OCI-M2 (cell line): ENCODE measurements around the gene SLC35E2B.
"Not testable (repeated sequence)": the region's sequence is repeated elsewhere in the genome, so short reads cannot be mapped to it uniquely, and the experiment has no call there.

Source experiments
- DNase-seq: peaks from one replicate; lab custom pipeline; 2025; ENCODE audit not compliant: unreplicated experiment; lab: John Stamatoyannopoulos, UW

Gene SLC35E2B

DNA sequence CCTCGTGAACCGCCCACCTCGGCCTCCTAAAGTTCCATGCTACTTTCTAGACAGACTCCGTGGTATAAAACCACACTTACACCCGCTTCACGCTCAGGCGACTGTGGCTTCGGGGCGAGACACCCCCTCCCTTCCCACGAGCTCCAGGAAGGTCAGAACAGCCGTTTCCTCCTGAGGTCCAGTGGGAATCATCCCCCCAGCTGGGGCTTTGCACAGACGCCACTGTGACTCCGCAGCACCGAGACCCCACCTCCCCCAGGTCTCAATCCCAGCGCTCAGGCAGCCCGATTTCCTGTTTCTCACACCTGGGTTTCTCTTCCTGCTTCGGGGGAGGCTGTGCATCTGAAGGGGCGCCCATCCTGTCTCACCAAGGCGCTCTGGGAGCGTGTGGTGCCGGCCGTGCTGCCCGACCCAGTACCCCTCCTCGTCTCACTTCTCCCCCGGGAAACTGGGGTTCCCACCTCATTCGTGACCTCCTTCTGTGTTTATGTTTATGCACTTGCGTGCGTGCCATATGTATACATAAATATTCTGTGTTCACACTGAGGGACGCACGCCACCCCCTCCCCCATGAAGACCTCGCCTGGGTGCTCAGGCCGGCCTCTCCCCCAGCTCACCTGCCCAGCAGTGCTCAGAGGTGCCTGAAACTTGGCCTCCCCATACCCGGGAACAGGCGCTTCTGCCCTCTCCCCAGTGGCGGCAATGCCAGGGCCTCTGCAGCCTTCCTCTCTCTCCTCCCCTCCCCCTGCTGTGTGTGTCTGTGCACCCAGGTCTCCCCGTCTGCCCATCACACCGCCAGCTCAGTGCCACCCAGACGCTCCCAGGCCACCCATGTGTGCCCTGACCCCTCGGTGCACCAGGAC, 14.6 kb downstream of the SLC35E2B start:
- DNase-seq, result no peak

DNA sequence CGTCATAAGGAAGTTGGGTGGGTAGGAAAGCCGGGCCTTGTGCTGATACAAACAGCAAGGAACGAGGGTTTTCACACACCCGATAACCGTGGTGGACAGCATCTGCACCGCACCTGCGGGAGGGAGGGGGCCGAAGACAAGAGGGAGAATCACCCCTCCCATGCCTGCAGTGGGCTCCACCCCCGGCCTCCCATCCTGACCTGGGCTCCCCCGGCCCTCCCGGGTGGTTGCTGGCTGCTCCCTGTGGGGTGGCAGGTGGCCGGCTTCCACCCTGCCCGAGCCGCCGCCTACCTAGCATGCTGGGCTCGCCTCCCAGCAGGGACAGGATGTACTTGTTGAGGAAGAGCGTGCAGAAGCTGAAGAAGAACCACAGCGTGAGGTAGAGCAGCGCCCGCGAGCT, 16.5 kb downstream of the SLC35E2B start:
- not testable (repeated sequence) for DNase-seq

DNA sequence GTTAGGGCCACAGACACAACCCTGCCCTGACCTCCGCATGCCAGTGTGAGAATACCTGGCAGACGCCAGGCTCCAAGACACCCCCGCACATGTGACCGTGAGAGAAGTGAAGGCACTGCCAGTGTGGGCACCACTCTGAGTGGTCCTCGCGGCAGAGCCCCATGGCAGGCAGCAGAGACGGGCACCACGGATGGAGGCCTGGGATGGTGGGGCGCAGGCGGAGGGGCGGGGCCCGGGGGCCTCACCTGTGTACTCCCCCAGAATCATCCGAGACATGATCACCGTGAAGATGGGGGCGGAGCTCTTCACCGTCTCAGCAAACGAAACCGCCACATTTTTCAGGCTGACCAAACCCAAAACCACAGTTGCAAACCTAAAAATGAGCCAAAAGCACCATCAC, 17.4 kb downstream of the SLC35E2B start:
- DNase-seq, result not testable (repeated sequence)

DNA sequence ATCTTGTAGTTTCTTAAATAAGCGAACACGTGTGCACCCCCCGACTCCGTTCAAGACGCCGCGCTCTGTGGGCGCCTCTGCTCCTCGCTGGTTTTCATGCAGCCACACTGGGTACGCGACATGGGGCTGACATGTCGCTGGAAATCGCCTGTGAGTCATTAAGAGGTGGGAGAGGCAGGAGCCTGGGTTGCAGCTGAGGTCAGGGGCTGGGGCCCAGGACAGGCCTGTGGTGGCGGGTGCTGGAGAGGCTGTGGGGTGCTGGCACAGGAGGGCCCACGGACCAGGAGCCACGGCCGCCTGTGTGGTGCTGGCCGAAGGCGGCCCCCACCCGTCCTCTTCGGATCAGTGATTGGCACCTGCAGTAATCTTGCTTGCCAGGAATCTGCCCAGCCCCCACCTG, 17.8 kb downstream of the SLC35E2B start:
- DNase-seq, result not testable (repeated sequence)

DNA sequence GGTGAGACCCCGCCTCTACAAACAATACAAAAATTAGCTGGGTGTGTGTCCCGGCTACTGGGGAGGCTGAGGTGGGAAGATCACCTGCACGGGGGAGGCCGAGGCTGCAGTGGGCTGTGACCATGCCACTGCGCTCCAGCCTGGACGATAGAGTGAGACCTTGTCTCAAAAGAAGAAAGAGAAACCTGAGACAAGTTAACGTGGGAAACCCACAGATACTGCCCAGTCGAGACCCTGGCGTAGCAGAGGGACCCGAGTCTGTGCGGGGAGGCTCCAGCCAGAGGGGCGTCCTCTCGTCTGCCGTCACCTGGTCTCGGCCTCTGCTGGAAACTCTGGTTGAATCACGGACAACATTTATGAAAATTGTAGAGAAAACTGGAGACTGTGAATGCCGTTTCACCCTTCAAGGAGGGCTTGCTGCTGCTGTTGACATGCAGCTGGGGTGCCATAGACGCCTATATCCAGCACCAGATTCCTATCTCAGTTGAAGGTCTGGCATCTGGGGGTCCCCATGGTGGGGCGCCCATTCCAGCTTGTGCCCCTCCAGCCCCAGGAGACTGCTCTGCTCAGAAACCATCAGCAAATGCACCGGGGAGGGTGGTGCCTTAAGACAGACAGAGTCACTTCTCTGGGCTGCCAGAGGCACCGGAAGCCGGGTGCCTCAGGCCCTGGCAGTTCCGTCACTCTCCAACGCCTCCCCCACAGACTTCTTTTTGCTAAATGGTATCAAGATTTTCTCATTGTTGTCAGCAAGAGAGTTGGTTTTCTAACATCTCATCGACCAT, 20.2 kb downstream of the SLC35E2B start:
- no peak for DNase-seq

DNA sequence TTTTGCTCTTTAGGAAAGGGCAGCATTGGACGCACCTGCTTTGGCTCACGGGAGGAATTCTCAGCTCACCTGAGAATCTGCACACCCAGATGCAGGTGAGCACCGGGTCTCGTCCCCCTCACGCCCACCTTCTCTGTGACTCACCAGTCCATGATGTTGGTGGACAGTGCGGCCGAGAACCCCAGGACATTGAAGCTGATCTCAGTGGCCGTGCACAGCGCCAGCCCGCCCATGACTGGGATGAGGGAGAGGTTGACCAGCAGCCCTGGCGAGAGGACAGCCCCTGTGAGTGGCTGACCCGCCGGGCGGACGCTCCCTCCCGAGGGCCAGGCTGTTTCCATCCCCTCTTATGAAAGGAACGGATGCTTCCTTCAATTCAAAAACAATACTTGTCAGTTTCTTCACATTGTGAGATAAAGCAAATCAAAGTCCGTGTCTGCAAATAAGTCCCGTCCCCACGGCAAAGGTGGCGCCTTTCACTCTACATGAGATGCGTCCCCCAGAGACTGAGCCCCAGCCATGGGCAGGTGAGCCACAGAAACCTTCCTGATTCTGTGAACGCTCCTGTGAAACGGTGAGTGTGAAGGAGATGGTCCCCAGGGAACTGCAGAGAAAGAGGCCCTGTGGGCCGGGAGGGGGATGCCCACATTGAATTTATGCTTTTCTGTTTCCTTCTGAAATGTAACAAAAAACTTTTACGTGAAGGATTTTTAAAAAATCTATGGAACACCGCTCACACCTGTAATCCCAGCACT, 21.1 kb downstream of the SLC35E2B start:
- no peak for DNase-seq

DNA sequence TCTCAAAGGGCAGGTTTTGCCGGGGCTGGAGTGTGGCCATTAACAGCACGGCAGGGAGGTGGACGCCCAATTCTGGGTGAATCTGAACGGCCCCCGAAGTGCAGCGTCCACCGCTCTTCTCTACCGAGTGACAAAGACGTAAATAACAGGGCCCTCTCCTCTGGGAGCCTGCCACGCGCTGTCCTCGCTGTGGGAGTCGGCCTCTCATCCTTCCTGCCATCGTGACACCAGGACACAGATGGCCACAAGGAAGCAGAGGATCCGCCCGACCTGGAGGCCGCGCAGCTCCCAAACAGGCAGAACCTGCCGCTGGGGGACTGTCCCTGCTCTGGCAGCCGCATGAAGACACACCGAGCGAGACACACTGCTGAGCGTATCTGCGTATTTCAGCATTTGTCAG, 21.7 kb downstream of the SLC35E2B start:
- no peak for DNase-seq

DNA sequence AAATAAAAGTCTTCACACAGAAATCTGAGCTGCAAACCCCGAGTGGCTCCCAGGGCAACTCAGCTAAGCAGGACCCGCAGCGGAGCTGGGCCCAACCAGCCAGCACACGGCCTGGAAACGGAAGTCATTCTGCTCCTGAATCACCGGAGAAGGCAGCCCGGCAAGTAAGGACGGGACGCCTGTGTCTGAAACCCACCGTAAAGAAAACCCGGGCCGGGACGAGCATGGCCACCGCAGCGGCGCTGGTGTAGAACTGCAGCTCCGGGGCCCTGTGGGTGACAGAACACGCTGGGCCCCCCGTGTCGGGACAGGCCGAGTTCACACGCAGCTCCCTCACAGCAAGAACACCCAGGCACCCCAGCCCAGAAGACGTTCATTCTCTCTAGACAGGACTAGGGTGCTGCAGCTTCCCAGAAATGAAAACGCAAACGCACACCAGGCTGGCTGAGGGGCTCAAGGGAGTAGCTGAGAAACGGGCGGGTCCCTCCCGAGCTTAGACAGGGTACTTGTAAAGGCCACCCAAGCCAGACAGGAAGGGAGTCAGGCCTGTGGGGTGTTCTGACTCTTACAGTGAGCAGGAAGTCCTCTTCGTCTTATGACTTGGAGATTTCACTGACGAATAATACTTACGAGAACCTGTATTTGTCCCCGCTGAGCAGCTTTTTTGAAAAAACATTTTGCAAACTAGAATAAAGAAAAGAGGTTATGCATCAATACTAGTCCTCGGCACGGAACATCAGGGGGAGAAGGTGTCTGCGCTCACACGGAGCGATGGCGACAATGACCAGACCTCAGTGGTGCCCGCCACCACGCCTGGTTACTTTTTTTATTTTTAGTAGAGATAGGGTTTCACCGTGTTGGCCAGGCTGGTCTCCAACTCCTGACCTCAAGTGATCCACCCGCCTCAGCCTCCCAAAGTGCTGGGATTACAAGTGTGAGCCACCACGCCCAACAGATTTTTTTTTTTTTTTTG, 22.8 kb downstream of the SLC35E2B start:
- DNase-seq, result no peak

DNA sequence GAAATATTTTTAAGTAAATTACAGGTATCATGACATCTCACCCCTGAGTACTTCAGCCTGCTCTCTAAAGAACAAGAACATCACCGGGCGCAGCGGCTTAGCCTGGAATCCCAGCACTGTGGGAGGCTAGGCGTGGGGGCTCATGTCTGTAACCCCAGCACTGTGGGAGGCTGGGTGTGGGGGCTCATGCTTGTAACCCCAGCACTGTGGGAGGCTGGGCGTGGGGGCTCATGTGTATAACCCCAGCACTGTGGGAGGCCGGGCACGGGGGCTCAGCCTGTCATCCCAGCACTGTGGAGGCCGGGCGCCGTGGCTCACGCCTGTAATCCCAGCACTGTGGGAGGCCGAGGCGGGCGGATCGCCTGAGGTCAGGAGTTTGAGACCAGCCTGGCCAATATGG, 26.1 kb downstream of the SLC35E2B start:
- DNase-seq, result no peak

DNA sequence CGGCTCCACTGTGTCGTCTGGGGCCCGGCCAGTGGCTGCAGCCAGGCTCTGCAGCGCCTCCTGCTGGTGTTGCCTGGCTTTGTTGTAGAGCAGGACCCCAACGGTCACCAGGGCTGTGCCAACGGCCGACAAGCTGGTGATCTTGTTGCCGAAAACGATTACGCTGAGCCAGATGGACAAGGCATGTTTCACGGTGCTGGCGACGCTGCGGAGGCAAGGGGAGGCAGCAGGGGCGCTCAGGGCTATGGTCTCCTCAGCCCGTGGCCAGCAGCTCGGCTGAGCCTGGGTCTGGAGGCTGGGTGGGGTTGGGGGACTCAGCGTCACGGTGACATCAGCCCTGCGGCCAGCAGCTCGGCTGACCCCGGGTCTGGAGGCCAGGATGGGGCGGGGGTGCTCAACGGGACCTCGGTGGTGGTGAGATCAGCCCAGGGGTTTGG, 26.8 kb downstream of the SLC35E2B start:
- no peak for DNase-seq

DNA sequence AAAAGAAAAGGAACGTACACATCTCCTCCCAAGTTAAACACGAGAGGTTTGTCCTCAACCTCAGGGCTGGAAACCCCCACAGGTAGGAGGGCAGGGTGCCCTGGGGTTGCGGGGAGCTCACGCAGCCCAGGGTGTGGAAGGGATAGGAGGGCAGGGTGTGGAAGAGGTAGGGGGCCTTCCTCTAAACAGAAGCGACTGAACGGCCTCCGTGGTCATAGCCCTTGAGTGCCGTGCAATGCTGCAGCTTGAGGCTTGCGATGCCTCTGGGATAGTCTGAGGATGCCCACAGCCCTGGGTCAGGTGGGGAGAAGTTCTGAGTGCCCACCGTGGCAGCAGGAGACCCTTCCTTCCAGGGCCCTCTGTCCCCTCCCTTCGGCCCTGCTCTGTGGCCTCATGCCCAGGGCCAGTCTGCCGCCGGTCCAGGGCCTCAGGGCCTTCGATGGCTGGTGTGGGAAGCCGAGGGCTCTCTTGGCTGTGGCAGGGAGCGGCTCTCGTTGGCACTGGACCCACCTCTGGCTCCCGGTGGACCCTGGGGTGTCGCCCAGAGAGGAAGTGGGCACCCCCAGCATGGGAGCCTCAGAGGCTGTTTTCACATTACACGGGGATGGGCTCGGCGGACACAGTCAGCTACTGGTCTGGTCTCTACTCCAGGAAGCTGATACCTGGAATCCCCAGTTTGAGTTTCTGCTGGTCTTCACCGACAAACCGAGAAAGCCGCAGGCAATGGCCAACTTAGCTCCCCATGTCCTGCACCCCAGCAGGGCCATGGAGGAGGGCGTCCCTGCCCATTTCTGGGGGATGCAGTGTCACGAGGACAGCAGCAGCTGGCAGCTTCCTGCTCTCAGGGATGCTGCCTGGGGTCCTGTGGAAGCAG, 27.4 kb downstream of the SLC35E2B start:
- DNase-seq, result no peak

DNA sequence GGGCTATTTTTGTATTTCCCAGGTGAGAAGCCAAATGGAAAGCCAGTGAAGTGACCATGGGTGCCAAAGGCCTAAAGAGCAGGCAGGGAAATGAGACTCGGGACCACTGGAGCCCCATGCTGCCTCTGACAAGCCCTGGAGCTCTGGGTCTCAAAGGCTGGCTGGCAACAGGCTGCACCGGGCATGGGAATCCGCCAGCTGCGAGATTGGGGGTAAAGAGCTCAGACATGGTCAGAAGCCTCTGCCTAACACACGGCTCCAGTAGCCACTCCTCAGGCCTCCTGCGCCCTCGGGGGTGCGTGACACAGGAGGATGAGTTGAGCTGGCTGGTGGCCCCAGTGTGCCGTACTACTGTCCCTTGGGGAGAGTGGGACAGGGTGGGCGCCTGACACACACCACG, 28.3 kb downstream of the SLC35E2B start:
- DNase-seq, result not testable (repeated sequence)

DNA sequence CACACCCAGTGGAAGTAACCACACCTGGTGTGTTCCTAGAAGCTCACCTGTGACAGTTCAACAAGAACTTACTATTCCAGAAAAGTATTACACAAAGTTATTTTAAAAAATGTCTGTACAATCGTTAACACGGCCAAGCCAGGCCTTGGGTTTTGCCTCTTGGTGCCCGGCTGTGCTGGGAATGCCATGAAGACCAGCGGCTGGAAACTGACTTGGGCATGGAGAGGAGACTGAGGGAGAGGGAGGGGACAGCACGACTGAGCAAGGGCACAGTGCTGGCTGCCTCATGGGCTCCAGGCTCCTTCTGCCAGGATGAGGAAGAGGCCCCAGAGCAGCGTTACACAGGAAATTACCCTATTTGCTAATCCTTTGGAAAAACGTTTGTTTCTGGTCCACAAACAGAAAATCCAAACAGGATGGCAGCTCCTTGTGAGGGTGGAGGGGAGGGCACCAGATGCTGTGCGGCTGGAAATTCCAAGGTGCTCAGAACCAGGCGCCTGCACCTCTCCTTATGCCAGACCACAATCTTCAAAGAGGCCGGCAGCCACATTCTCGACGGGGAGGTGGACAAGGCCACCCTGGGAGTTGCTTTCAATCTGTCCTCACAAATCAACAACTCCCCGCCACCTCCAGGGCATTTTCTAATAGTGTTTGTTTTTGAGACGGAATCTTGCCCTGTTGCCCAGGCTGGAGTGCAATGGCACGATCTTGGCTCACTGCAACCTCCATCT, 29.6 kb downstream of the SLC35E2B start:
- DNase-seq, result not testable (repeated sequence)

DNA sequence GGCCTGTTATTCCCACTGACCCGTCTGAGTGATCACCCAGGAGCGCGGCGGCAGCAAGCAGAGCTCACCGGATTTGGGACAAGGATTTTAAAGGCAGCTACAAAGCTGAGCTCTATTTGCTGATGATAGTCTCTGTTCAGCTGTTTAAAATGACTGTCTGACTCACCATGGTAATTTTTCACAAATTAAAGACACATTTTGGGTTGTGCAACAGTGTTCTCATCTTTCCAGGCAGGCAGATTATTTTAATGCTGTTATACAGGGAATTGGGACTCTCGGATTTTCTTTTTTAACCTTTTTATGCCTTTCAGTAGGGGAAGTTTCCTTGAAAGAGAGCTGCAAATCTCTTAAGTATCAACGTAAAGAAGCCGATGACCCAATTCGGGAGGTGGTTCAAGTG, 30.2 kb downstream of the SLC35E2B start:
- DNase-seq, result not testable (repeated sequence)

DNA sequence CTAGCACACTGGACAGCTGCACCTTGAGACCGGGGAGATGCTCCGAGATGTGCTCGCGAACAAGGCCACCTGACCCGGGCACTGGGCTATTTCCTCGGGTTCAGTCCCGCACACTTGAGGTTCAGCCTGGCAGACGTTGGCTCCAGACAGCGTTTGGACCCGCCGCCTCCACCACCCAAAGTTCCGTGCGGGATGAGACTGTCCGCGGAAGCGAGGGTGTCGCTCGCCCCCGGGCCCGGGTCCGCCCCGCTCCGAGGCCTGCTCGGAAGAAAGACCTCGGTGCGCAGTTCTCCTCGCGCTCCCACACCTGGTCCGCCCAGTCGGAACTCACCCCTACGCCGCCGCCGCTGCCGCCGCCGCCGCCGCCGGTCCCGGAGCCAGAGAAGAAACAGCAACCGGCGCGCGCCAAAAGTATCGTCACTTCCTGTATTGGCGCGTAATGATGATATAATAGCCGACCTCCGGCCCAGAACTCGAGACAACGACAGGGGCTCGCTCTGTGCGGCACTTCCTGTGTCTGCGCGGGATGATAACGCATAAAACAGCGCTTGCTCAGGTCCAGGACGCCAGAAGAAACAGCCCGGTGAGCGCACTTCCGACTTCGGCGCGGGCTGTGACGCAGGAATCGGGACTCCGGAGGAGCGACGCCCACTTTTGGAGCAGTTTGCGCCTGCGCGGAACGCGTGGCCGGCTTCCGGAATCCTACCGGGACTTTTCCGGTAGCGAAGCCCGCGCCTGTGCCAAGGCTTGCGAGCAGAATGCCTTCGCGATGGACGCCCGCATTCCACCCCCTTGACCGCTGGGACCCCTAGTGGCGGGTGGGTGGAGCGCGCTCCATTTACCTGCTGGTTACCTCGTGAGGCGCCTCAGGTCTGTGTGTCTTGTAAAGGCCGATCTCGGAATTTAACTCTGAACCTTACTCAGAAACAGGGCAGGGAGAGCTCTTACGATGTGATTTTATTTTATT, 33.7 kb downstream of the SLC35E2B start, which contains the start of gene CDK11B:
Gene CDK11B, minus strand, starts transcription at position 422 of the 967 bp plus-strand sequence. CDS start 1,519 bp downstream, outside the sequence.
- peak; percentile 50 for DNase-seq

DNA sequence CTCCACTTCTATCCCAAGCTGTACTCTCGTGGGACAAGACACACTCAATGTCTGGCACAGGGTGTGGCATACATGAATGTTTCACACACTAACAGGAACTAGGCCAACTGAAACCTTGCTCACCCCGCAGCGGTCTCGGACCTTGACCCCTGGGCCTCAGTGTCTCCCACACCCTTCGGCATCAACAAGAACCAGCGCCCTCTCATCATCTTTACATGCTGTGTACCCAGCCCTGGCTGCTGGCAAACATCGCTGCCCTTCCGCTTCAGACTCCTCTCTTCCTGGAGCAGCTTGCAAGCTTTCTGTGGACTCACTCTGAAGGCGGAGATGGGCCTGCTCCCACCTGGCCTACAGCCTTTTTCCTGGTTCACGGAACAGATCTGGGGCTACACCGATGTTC, 44.3 kb downstream of the SLC35E2B start:
- not testable (repeated sequence) for DNase-seq

DNA sequence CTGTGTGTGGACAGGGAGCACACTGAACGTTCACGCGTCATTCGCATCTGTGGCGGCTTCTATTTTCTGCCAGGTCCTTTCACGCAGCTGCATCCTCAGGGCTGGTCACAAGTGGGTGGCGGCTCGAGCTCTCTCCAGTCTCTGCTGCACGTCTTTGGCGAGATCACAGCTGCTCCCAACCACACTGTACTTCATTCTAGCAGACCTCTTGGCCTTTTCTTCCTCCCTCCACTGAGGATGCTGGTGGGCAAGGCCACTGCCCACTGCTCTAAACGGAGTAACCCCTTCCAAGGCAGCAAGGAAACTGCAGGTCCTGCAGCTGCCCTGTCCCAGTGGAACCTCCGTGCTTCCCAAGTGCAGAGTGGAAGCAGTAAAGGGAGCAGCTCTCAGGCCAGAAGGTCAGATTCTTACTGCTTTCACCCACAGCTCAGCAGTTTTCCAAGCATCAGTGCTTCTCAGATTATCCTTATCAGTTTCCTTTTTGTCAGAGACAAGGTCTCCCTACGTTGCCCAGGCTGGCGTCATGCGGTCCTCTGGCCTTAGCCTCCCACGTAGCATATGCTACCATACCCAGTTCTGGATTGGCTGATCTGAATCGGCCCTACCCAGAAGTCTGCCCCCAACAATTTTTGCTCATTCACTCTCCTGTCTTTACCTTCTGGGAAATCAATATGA, 44.9 kb downstream of the SLC35E2B start:
- DNase-seq, result peak; percentile 2
